Prostate gland (tissue), 2 donors: ENCODE results near the gene AHR. TPM values are rescaled to one million over a fixed set of nuclear protein-coding genes. Genes with fewer than 3 reads are reported as not detected.
"Not testable (repeated sequence)": the region's sequence is repeated elsewhere in the genome, so short reads cannot be mapped to it uniquely, and the experiment has no call there.

Experiments used
- DNase-seq: peaks from one replicate; pipeline ENCODE4 v3.0.0-alpha.2; 2019; ENCODE audit warnings: low spot score
- H3K27ac ChIP-seq, 2 donors: fragments of 200-600 bp; sonication (generic); 2 replicates each; pipeline ENCODE4 v1.5.1; 2017 to 2019
- H3K27me3 ChIP-seq: fragments of 200-600 bp; sonication (generic); replicated peaks from 2 replicates; pipeline ENCODE4 v1.5.1; 2019; ENCODE audit not compliant: insufficient read depth
- H3K36me3 ChIP-seq, 2 donors: fragments of 200-600 bp; sonication (generic); 1 replicate in 1 of 2; 2 replicates in 1 of 2; pipeline versions ENCODE4 v1.5.1 to v1.8.1; 2017 to 2019
- H3K4me1 ChIP-seq: fragments of 200-600 bp; sonication (generic); replicated peaks from 2 replicates; pipeline ENCODE4 v1.5.1; 2019
- H3K4me3 ChIP-seq, 2 donors: fragments of 200-600 bp; sonication (generic); 2 replicates each; pipeline ENCODE4 v1.5.1; 2017 to 2019
- H3K9me3 ChIP-seq: fragments of 200-600 bp; sonication (generic); 2 replicates; pipeline ENCODE4 v1.5.1; 2017
- CTCF ChIP-seq, 4 experiments: fragments of 200-600 bp in 2 of 4; fragments of 450-650 bp in 2 of 4; sonication (generic) in 2 of 4; IDR thresholded peaks; 1 replicate in 3 of 4; 2 replicates in 1 of 4; pipeline ENCODE4 v1.5.1; 2016 to 2019; ENCODE audit warnings: antibody characterized with exemption in 4 of 4, mild to moderate bottlenecking in 2 of 4, moderate library complexity in 2 of 4
- POLR2A ChIP-seq: fragments of 450-650 bp; IDR thresholded peaks from one replicate; pipeline ENCODE4 v1.6.1; 2016; ENCODE audit warnings: antibody characterized with exemption, mild to moderate bottlenecking
- POLR2AphosphoS5 ChIP-seq: sonication (generic); formaldehyde crosslinking; IDR thresholded peaks from one replicate; pipeline ENCODE4 v1.6.1; 2017; ENCODE audit warnings: antibody characterized with exemption
- WGBS: methylation state at CpG from one replicate; pipeline ENCODE4 v1.1.5; 2018; 5-methylcytosine and 5-hydroxymethylcytosine counted together
- intact Hi-C: fragments of 100-400 bp; cut with DNase I; formaldehyde crosslinking; loops from one replicate; pipeline ENCODE4 v1.14.2; 2022
- small RNA-seq, 2 donors: library from RNA; depleted of rRNA; stranded (forward); fragments of <200 nt; gene quantifications; one replicate each; pipeline ENCODE3, GENCODE V24; 2016
- total RNA-seq, 2 donors: library from RNA; depleted of rRNA; stranded (reverse); fragments of >200 nt; gene quantifications; one replicate each; pipeline ENCODE4 v1.1.0, GENCODE V29; 2016

The AHR gene
- total RNA-seq, 2 donors from 2014 or later: 49.4 to 55.7 TPM

DNA sequence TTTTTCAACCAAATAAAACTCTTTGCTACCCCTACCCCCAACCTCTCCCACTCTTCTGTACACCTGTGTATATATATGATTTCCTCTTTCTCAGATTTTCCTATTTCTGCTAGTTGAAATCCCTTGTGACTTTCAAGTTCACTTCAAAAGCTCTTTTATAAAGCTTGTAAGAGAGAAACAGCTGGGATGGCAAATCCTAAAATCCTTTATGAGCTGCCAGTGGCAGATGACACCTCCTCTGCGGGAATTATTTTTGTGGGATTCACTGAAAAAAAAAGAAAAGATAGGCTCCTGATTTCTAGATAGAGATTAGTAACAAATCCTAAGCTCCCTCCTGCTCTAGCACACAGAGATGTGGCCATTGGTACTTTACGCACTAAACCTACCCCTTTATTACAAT, 92.9 kb downstream of the AHR start:
- H3K4me1 ChIP-seq: no peaks in the 10 kb centered on the region
- 95% methylated on average over 2 of the region's 2 CpGs for WGBS
- TF ChIP-seq POLR2AphosphoS5: no peak
- no peak for TF ChIP-seq CTCF (IDR thresholded peaks at IDR 0.05)
- TF ChIP-seq POLR2A: no peak
- H3K27me3 ChIP-seq: no peaks in the 10 kb centered on the region
- no peaks in the 10 kb centered on the region for H3K9me3 ChIP-seq
- no peak for DNase-seq
- intact Hi-C loops: no loop called here
- no peak overlapping the region for H3K4me3 ChIP-seq
- no peaks in the 10 kb centered on the region for H3K36me3 ChIP-seq
- no peak overlapping the region for H3K27ac ChIP-seq

DNA sequence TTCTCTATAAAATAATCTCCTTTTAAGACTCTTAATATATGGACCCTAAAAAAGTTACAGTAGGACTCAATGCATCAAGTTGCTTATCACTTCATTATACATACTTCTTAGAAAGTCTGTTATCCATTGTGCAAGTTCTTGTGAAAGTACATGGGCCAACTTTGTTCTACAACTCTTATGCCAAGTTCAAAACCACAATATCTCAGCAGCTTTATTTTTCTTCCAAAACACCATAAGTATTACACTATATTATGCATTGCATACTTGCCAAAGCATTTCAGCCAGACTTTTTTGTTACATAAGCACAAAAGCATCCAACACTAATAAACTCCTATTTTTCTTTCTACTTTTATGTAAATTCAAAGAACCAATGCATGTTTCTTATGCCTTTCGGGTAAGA, 94.4 kb downstream of the AHR start:
- H3K4me3 ChIP-seq: no peak overlapping the region
- intact Hi-C loops: no loop called here
- 98% methylated on average over 1 of the region's 1 CpG for WGBS
- no peaks in the 10 kb centered on the region for H3K9me3 ChIP-seq
- DNase-seq: no peak
- no peak for TF ChIP-seq CTCF (IDR thresholded peaks at IDR 0.05)
- no peak for TF ChIP-seq POLR2A
- TF ChIP-seq POLR2AphosphoS5: no peak
- no peaks in the 10 kb centered on the region for H3K4me1 ChIP-seq
- no peak overlapping the region for H3K27ac ChIP-seq
- H3K27me3 ChIP-seq: no peaks in the 10 kb centered on the region
- H3K36me3 ChIP-seq: no peaks in the 10 kb centered on the region

DNA sequence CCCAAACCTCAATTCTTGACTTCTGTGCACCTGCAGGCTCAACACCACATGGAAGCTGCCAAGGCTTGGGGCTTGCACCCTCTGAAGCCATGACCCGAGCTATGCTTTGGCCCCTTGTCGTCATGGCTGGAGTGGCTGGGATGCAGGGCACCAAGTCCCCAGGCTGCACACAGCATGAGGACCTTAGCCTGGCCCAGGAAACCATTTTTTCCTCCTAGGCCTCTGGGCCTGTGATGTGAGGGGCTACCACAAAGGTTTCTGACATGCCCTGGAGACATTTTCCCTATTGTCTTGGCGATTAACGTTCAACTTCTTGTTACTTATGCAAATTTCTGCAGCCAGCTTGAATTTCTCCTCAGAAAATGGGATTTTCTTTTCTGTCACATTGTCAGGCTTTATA, 96.1 kb downstream of the AHR start:
- DNase-seq, H3K27me3 ChIP-seq, H3K9me3 ChIP-seq, H3K27ac ChIP-seq, intact Hi-C loops, H3K4me1 ChIP-seq, H3K36me3 ChIP-seq, H3K4me3 ChIP-seq: not testable (repeated sequence)
- WGBS: 73% methylated on average over 4 of the region's 4 CpGs

Small RNA genes lying within 50 kb of the gene (small RNA-seq; reads per million reads assigned to genes)
- 0 reads per million in 2 donors for gene RF00092
